Measurements from ENCODE around the gene CDON.

The CDON gene

GRCh38 chr11:125947419-125948277, 115.0 kb downstream of the CDON start:
- TF ChIP-seq TAF1 (IDR thresholded peaks at IDR 0.05; ENCODE audit: low read depth) (no peak), EP300 (IDR thresholded peaks at IDR 0.05; ENCODE audit: borderline replicate concordance) (no peak), CEBPB (IDR thresholded peaks at IDR 0.05) (no peak), RAD21 (IDR thresholded peaks at IDR 0.05; ENCODE audit: low read depth) (no peak), ZBTB7A (IDR thresholded peaks at IDR 0.05; ENCODE audit: low read depth) (no peak), USF1 (IDR thresholded peaks at IDR 0.05) (no peak), YY1 (IDR thresholded peaks at IDR 0.05; ENCODE audit: low read depth) (no peak), REST (IDR thresholded peaks at IDR 0.05; ENCODE audit: low read depth) (no peak), MAX (IDR thresholded peaks at IDR 0.05) (no peak), TCF12 (IDR thresholded peaks at IDR 0.05; ENCODE audit: low read depth) (no peak), EGR1 (IDR thresholded peaks at IDR 0.05) (no peak), NFIC (IDR thresholded peaks at IDR 0.05) (no peak), TEAD4 (IDR thresholded peaks at IDR 0.05) (no peak), FOXM1 (IDR thresholded peaks at IDR 0.05; ENCODE audit: borderline replicate concordance, low read depth) (no peak), CREB1 (IDR thresholded peaks at IDR 0.05; ENCODE audit: low read depth) (no peak)

GRCh38 chr11:125946712-125947418, 115.8 kb downstream of the CDON start:
- TF ChIP-seq MAX (IDR thresholded peaks at IDR 0.05) (no peak), TEAD4 (IDR thresholded peaks at IDR 0.05) (no peak), NFIC (IDR thresholded peaks at IDR 0.05) (no peak)

- no peak for TF ChIP-seq TAF1 (IDR thresholded peaks at IDR 0.05; ENCODE audit: low read depth)
- no peak for TF ChIP-seq TCF12 (IDR thresholded peaks at IDR 0.05; ENCODE audit: low read depth)
- no peak for TF ChIP-seq USF1 (IDR thresholded peaks at IDR 0.05)
- no peak for TF ChIP-seq MAX (IDR thresholded peaks at IDR 0.05)
- no peak for TF ChIP-seq TEAD4 (IDR thresholded peaks at IDR 0.05)
- no peak for TF ChIP-seq RAD21 (IDR thresholded peaks at IDR 0.05; ENCODE audit: low read depth)
- TF ChIP-seq FOXM1 (IDR thresholded peaks at IDR 0.05; ENCODE audit: borderline replicate concordance, low read depth): no peak
- TF ChIP-seq CREB1 (IDR thresholded peaks at IDR 0.05; ENCODE audit: low read depth): no peak
- no peak for TF ChIP-seq NFIC (IDR thresholded peaks at IDR 0.05)
- TF ChIP-seq EGR1 (IDR thresholded peaks at IDR 0.05): no peak
- no peak for TF ChIP-seq REST (IDR thresholded peaks at IDR 0.05; ENCODE audit: low read depth)
Measured at GRCh38 chr11:125945797-125946520, 116.7 kb downstream of the CDON start, which contains the start of gene VSIG10L2. VSIG10L2 (plus strand) TSS chr11:125946044; CDS start chr11:125946056, 12 bp downstream.

GRCh38 chr11:125945011-125945796, 117.5 kb downstream of the CDON start:
- TF ChIP-seq REST (IDR thresholded peaks at IDR 0.05; ENCODE audit: low read depth): no peak
- TF ChIP-seq RAD21 (IDR thresholded peaks at IDR 0.05; ENCODE audit: low read depth): no peak
- TF ChIP-seq EGR1 (IDR thresholded peaks at IDR 0.05): no peak
- no peak for TF ChIP-seq EP300 (IDR thresholded peaks at IDR 0.05; ENCODE audit: borderline replicate concordance)
- no peak for TF ChIP-seq MAX (IDR thresholded peaks at IDR 0.05)
- TF ChIP-seq NFIC (IDR thresholded peaks at IDR 0.05): no peak

Measured in Ishikawa (cell line).